Vagina (tissue), 2 donors: ENCODE measurements around the gene PHLDA3.

Experiments used
- CTCF ChIP-seq, 3 experiments: fragments of 450-650 bp in 2 of 3; fragments of 200-600 bp in 1 of 3; sonication (generic) in 1 of 3; IDR thresholded peaks; one replicate each; pipeline ENCODE4 v1.5.1; 2017 to 2019; ENCODE audit warnings: antibody characterized with exemption in 3 of 3, mild to moderate bottlenecking in 2 of 3, moderate library complexity in 2 of 3
- POLR2A ChIP-seq, 2 donors: fragments of 450-650 bp; IDR thresholded peaks; one replicate each; pipeline ENCODE4 v1.6.1; 2017; ENCODE audit warnings: antibody characterized with exemption in 2 of 2, mild to moderate bottlenecking in 2 of 2, moderate library complexity in 2 of 2
- POLR2AphosphoS5 ChIP-seq, 2 donors: sonication (generic); formaldehyde crosslinking; IDR thresholded peaks; one replicate each; pipeline ENCODE4 v1.9.0; 2017; ENCODE audit warnings: antibody characterized with exemption in 2 of 2, mild to moderate bottlenecking in 2 of 2, low read depth in 1 of 2; ENCODE audit not compliant: insufficient read depth in 1 of 2

- TF ChIP-seq CTCF (IDR thresholded peaks at IDR 0.05), result no peak
- TF ChIP-seq POLR2A (IDR thresholded peaks at IDR 0.05), result no peak
- no peak for TF ChIP-seq POLR2AphosphoS5 (IDR thresholded peaks at IDR 0.05; ENCODE audit: insufficient read depth in 1 of 2, low read depth in 1 of 2)
Observed at GRCh38 chr1:201459052-201459451, 9.9 kb downstream of the PHLDA3 start.
